A549 (cell line): ENCODE results near the gene ANKRD63. TPM values are rescaled to one million over a fixed set of nuclear protein-coding genes. Genes with fewer than 3 reads are reported as not detected.

Experiments
- ATAC-seq, 2 experiments: fragments of 200-7000 bp in 1 of 2; fragments of >200 bp in 1 of 2; cut with Nextera tagmentation in 1 of 2; cut with Tn5 transposase in 1 of 2; 3 replicates each; pipeline versions ENCODE4 v1.8.0 to v1.9.1; 2018 to 2020; ENCODE audit warnings: mild to moderate bottlenecking in 1 of 2, moderate library complexity in 1 of 2
- CTCF ChIA-PET: fragments of 300-600 bp; sonication (Branson Sonifier 250); formaldehyde crosslinking; extraction: SDS; loops from one replicate; lab custom pipeline; 2021; ENCODE audit warnings: antibody characterized with exemption, inconsistent platforms; lab: Yijun Ruan, JAX
- POLR2A ChIA-PET: fragments of 350-600 bp; formaldehyde crosslinking; extraction: SDS; loops from one replicate; lab custom pipeline; 2021; ENCODE audit warnings: antibody characterized with exemption, inconsistent platforms; lab: Yijun Ruan, JAX
- DNase-seq, 2 experiments: peaks; one replicate each; pipeline versions ENCODE4 v3.0.0 to v3.0.0-alpha.2; 2011 to 2016; ENCODE audit warnings: low read depth in 1 of 2, low spot score in 1 of 2
- FAIRE-seq: peaks from 2 replicates; lab custom pipeline; 2011; peaks lifted over from hg19 to GRCh38; lab: Jason Lieb, UNC
- H3K27ac ChIP-seq, 2 experiments: fragments of >200 bp; sonication (Bioruptor Twin); formaldehyde crosslinking; 3 replicates each; pipeline ENCODE4 v1.5.1; 2016 to 2017
- H3K4me1 ChIP-seq: fragments of >200 bp; sonication (Bioruptor Twin); formaldehyde crosslinking; 3 replicates; pipeline ENCODE4 v1.6.1; 2016
- H3K4me2 ChIP-seq: fragments of >200 bp; sonication (Bioruptor Twin); formaldehyde crosslinking; 3 replicates; pipeline ENCODE4 v1.6.1; 2016
- H3K4me3 ChIP-seq: fragments of >200 bp; sonication (Bioruptor Twin); formaldehyde crosslinking; 3 replicates; pipeline ENCODE4 v1.5.1; 2016
- H3K9me3 ChIP-seq: fragments of >200 bp; sonication (Bioruptor Twin); formaldehyde crosslinking; 3 replicates; pipeline ENCODE4 v1.6.1; 2016
- CHD2 ChIP-seq: fragments of 150-350 bp; IDR thresholded peaks from 2 replicates; pipeline ENCODE4 v1.6.1; 2014; ENCODE audit warnings: low read length; ENCODE audit not compliant: partially characterized antibody
- CTCF ChIP-seq: fragments of >200 bp; sonication (Bioruptor Twin); formaldehyde crosslinking; IDR thresholded peaks from 3 replicates; pipeline ENCODE4 v1.5.1; 2016
- EHF ChIP-seq: fragments of 250-450 bp; sonication (Bioruptor Pico); IDR thresholded peaks from 2 replicates; pipeline ENCODE4 v1.5.0; 2020; ENCODE audit warnings: mild to moderate bottlenecking
- EP300 ChIP-seq, 2 experiments: fragments of >200 bp; sonication (Bioruptor Twin); formaldehyde crosslinking; IDR thresholded peaks; 2 replicates in 1 of 2; 3 replicates in 1 of 2; pipeline ENCODE4 v1.6.1; 2016 to 2017
- ESRRA ChIP-seq: fragments of 150-350 bp; IDR thresholded peaks from 2 replicates; pipeline ENCODE4 v1.6.1; 2014; ENCODE audit warnings: mild to moderate bottlenecking, low read length, borderline replicate concordance
- FOSL2 ChIP-seq, 2 experiments: fragments of 450-650 bp in 1 of 2; fragments of >200 bp in 1 of 2; sonication (Bioruptor Twin) in 1 of 2; formaldehyde crosslinking; IDR thresholded peaks; 2 replicates each; pipeline versions ENCODE4 v1.5.0 to v1.6.1; 2016 to 2020; ENCODE audit warnings: mild to moderate bottlenecking in 1 of 2, moderate library complexity in 1 of 2
- HES2 ChIP-seq: fragments of >200 bp; sonication (Bioruptor Twin); formaldehyde crosslinking; IDR thresholded peaks from 2 replicates; pipeline ENCODE4 v1.6.1; 2016
- JUN ChIP-seq, 2 experiments: fragments of >200 bp; sonication (Bioruptor Twin); formaldehyde crosslinking; IDR thresholded peaks; 2 replicates in 1 of 2; 3 replicates in 1 of 2; pipeline ENCODE4 v1.6.1; 2016 to 2017
- JUNB ChIP-seq: fragments of >200 bp; sonication (Bioruptor Twin); formaldehyde crosslinking; IDR thresholded peaks from 2 replicates; pipeline ENCODE4 v1.6.1; 2016
- MAFK ChIP-seq: fragments of 450-650 bp; IDR thresholded peaks from 2 replicates; pipeline ENCODE4 v1.6.1; 2014; ENCODE audit not compliant: partially characterized antibody
- MAX ChIP-seq: IDR thresholded peaks from 2 replicates; pipeline ENCODE4 v1.6.1; 2012
- RARB ChIP-seq: fragments of 250-450 bp; sonication (Bioruptor Pico); IDR thresholded peaks from 2 replicates; pipeline ENCODE4 v1.8.0; 2021; ENCODE audit warnings: mild to moderate bottlenecking, moderate library complexity
- RNF2 ChIP-seq: fragments of 200-600 bp; sonication (generic); IDR thresholded peaks from 2 replicates; pipeline ENCODE4 v1.6.1; 2016; ENCODE audit warnings: low read depth, mild to moderate bottlenecking, antibody characterized with exemption, moderate library complexity, borderline replicate concordance
- TFCP2L1 ChIP-seq: fragments of 250-450 bp; sonication (Bioruptor Pico); IDR thresholded peaks from 2 replicates; pipeline ENCODE4 v1.5.0; 2021; ENCODE audit warnings: mild to moderate bottlenecking
- TP53 ChIP-seq: fragments of 250-450 bp; sonication (Bioruptor Pico); IDR thresholded peaks from 2 replicates; pipeline ENCODE4 v1.5.0; 2021; ENCODE audit warnings: mild to moderate bottlenecking, moderate library complexity
- ZC3H11A ChIP-seq: fragments of 450-650 bp; IDR thresholded peaks from 2 replicates; pipeline ENCODE4 v1.6.1; 2014; ENCODE audit warnings: antibody characterized with exemption, mild to moderate bottlenecking
- WGBS: methylation state at CpG from one replicate; pipeline ENCODE4 v1.1.6; 2017; ENCODE audit errors: missing lambda C conversion rate; 5-methylcytosine and 5-hydroxymethylcytosine counted together
- polyA plus RNA-seq, 4 experiments: library from polyadenylated mRNA; depleted of rRNA in 3 of 4; stranded (reverse); fragments of >200 nt; fragmentation: RNase III in 1 of 4; extraction: RNeasy Plus Mini Kit Qiagen cat#74134 plus additional on column Dnase treatment in 1 of 4; gene quantifications; 2 replicates in 3 of 4; 3 replicates in 1 of 4; pipeline ENCODE4 v1.2.3, GENCODE V29; 2011 to 2017

ANKRD63 gene
- polyA plus RNA-seq, 2 of the 4 experiments (the other 2 are of a cell fraction) = 0.25 TPM; not detected in 1

- TF ChIP-seq EP300 (IDR thresholded peaks at IDR 0.05) (no peak), JUN (IDR thresholded peaks at IDR 0.05) (no peak)
Measured at GRCh38 chr15:40270246-40270995, 12.4 kb downstream of the ANKRD63 start (continued).

- DNase-seq (no peak), ATAC-seq (no peak), FAIRE-seq (no peak)
- no peak overlapping the region for H3K4me2 ChIP-seq
- ChIA-PET POLR2A (no interaction called here), CTCF (interaction anchor here (1.1 to 19.7 kb wide), 8 partner anchors 6 to 229 kb away, joined by 4 to 658 read pairs (median 54); partner anchors contain the start of gene PAK6)
- H3K4me1 ChIP-seq = peaks cover 19% of the 10 kb centered on the region
- 54% methylated on average over 2 of the region's 4 CpGs for WGBS
- TF ChIP-seq RNF2 = no peak
- no peak for TF ChIP-seq CTCF
- no peak for TF ChIP-seq EHF (CRISPR knock-in tag)
- no peak for TF ChIP-seq ESRRA
- TF ChIP-seq JUNB = no peak
- no peak for TF ChIP-seq CHD2
- H3K4me3 ChIP-seq = no peak overlapping the region
- H3K27ac ChIP-seq = no peak overlapping the region
- no peaks in the 10 kb centered on the region for H3K9me3 ChIP-seq
Measured at GRCh38 chr15:40269604-40270003, 13.3 kb downstream of the ANKRD63 start.

- H3K4me3 ChIP-seq = no peak overlapping the region
- POLR2A ChIA-PET = no interaction called here
- peak overlapping the region in 1 of 2 experiments; percentile 85; a peak in 2 of 6 replicates for H3K27ac ChIP-seq
- WGBS = 69% methylated on average over 3 of the region's 4 CpGs
- H3K4me2 ChIP-seq = no peak overlapping the region; the same call in 2 of the 3 replicates
- ATAC-seq (no peak), DNase-seq (no peak), FAIRE-seq (no peak)
- CTCF ChIA-PET = interaction anchor here (1.1 to 19.7 kb wide), 6 partner anchors 7 to 224 kb away, joined by 3 to 658 read pairs (median 4); no protein-coding TSS in a partner anchor
- no peaks in the 10 kb centered on the region for H3K9me3 ChIP-seq
- no peak for TF ChIP-seq TFCP2L1 (CRISPR knock-in tag)
- TF ChIP-seq RARB (CRISPR knock-in tag) = no peak
- no peak for TF ChIP-seq TP53 (CRISPR knock-in tag)
- no peak for TF ChIP-seq HES2
- no peak for TF ChIP-seq MAFK
- peaks cover 19% of the 10 kb centered on the region for H3K4me1 ChIP-seq
Measured at GRCh38 chr15:40267670-40268069, 15.2 kb downstream of the ANKRD63 start.

GRCh38 chr15:40266828-40267304 is 16.0 kb downstream of the ANKRD63 start:
- WGBS = 0% methylated on average over 5 of the region's 7 CpGs
- H3K4me2 ChIP-seq = peak overlapping the region; percentile 47
- CTCF ChIA-PET = interaction anchor here (0.6 to 19.7 kb wide), 6 partner anchors 8 to 56 kb away, joined by 3 to 658 read pairs (median 3); no protein-coding TSS in a partner anchor

More at GRCh38 chr15:40266828-40267304, 16.0 kb downstream of the ANKRD63 start:
- peak overlapping the region; percentile 59 to 85; a peak in 5 of 6 replicates for H3K27ac ChIP-seq
- DNase-seq (peak; percentile 75 to 85), FAIRE-seq (no peak), ATAC-seq (peak; percentile 96 to 97)
- no peaks in the 10 kb centered on the region for H3K9me3 ChIP-seq
- H3K4me1 ChIP-seq = peaks cover 19% of the 10 kb centered on the region
- POLR2A ChIA-PET = no interaction called here
- TF ChIP-seq JUNB (peak; percentile 34; the same call in 1 of the 2 replicates), FOSL2 (IDR thresholded peaks at IDR 0.05) (peak; percentile 76), FOSL2 (CRISPR knock-in tag; IDR thresholded peaks at IDR 0.05) (peak; percentile 97), MAX (peak; percentile 30; the same call in 1 of the 2 replicates), ZC3H11A (no peak), JUN (IDR thresholded peaks at IDR 0.05) (0 out of 5 replicates have a peak, but pooled peaks of 1 of the 2 experiments have one; percentile 18)
- no peak overlapping the region for H3K4me3 ChIP-seq
